AG04450 (cell line): ENCODE measurements around the gene ZNF286A. TPM values are rescaled to one million over a fixed set of nuclear protein-coding genes. Genes with fewer than 3 reads are reported as not detected.
"Not testable (repeated sequence)": the region's sequence is repeated elsewhere in the genome, so short reads cannot be mapped to it uniquely, and the experiment has no call there.

Experiments used
- CTCF ChIA-PET: fragments of 300-600, 350-600 bp; formaldehyde crosslinking; extraction: SDS; loops from one replicate; lab custom pipeline; 2022; ENCODE audit warnings: antibody characterized with exemption, inconsistent platforms; lab: Charles Lee
- POLR2A ChIA-PET: fragments of 350-600 bp; formaldehyde crosslinking; extraction: SDS; loops from one replicate; lab custom pipeline; 2021; ENCODE audit warnings: antibody characterized with exemption, inconsistent platforms; lab: Yijun Ruan, JAX
- DNase-seq: peaks from one replicate; pipeline ENCODE4 v3.0.0-alpha.2; 2011; ENCODE audit warnings: low read depth, low spot score
- H3K27ac ChIP-seq: one replicate; pipeline ENCODE4 v1.5.1; 2012; ENCODE audit warnings: low read depth, low read length, control low read depth
- H3K27me3 ChIP-seq: one replicate; pipeline ENCODE4 v1.6.0; 2012; ENCODE audit warnings: low read length; ENCODE audit not compliant: control insufficient read depth, insufficient read depth
- H3K4me3 ChIP-seq: 2 replicates; pipeline ENCODE4 v1.5.1; 2011; ENCODE audit warnings: mild to moderate bottlenecking, low read depth, low read length, control low read depth
- H3K9me3 ChIP-seq: 2 replicates; pipeline ENCODE4 v1.5.1; 2012; ENCODE audit warnings: low read length; ENCODE audit not compliant: control insufficient read depth, insufficient read depth
- CTCF ChIP-seq: IDR thresholded peaks from 2 replicates; pipeline ENCODE4 v1.5.1; 2011; ENCODE audit warnings: low read depth, low read length, control low read depth, inconsistent platforms
- polyA plus RNA-seq: library from polyadenylated mRNA; depleted of rRNA; stranded (reverse); fragments of >200 nt; gene quantifications from 2 replicates; pipeline ENCODE4 v1.2.3, GENCODE V29; 2011

Gene ZNF286A
- polyA plus RNA-seq, 1 experiment = 30.9 TPM

- Histone ChIP-seq H3K27ac (no peak overlapping the region), H3K9me3 (peaks cover 12% of the 10 kb centered on the region; the same call in 1 of the 2 replicates), H3K4me3 (no peak overlapping the region), H3K27me3 (peaks cover under 1% of the 10 kb centered on the region)
- POLR2A ChIA-PET = no interaction called here
- no peak for DNase-seq
- CTCF ChIA-PET = no interaction called here
- no peak for TF ChIP-seq CTCF
These were observed 38.5 kb downstream of the ZNF286A start for GRCh38 chr17:15738066-15738465.

- CTCF ChIA-PET, POLR2A ChIA-PET, H3K27ac ChIP-seq, DNase-seq, H3K27me3 ChIP-seq, H3K4me3 ChIP-seq: not testable (repeated sequence)
- peaks cover 12% of the 10 kb centered on the region; the same call in 1 of the 2 replicates for H3K9me3 ChIP-seq
These were observed 39.7 kb downstream of the ZNF286A start for GRCh38 chr17:15739259-15739658.

GRCh38 chr17:15740041-15740440 lies 40.5 kb downstream of the ZNF286A start:
- DNase-seq, H3K27ac ChIP-seq, CTCF ChIA-PET, H3K4me3 ChIP-seq, POLR2A ChIA-PET, H3K27me3 ChIP-seq: not testable (repeated sequence)
- peaks cover 12% of the 10 kb centered on the region; the same call in 1 of the 2 replicates for H3K9me3 ChIP-seq

- Histone ChIP-seq H3K27ac (no peak overlapping the region), H3K9me3 (peaks cover 12% of the 10 kb centered on the region; the same call in 1 of the 2 replicates), H3K4me3 (no peak overlapping the region), H3K27me3 (peaks cover 4% of the 10 kb centered on the region)
- TF ChIP-seq CTCF = no peak
- POLR2A ChIA-PET = no interaction called here
- DNase-seq = no peak
- CTCF ChIA-PET = no interaction called here
These were observed 41.1 kb downstream of the ZNF286A start for GRCh38 chr17:15740570-15741120.

- H3K27ac ChIP-seq = no peak overlapping the region
- H3K27me3 ChIP-seq = peaks cover 9% of the 10 kb centered on the region
- no peak for DNase-seq
- H3K9me3 ChIP-seq = peaks cover 12% of the 10 kb centered on the region
- H3K4me3 ChIP-seq = no peak overlapping the region
- CTCF ChIA-PET = no interaction called here
- TF ChIP-seq CTCF = no peak
- POLR2A ChIA-PET = no interaction called here
These were observed 42.1 kb downstream of the ZNF286A start for GRCh38 chr17:15741624-15742023.

GRCh38 chr17:15742051-15742795 lies 42.7 kb downstream of the ZNF286A start:
- no peak for TF ChIP-seq CTCF
- H3K9me3 ChIP-seq = peaks cover 16% of the 10 kb centered on the region
- POLR2A ChIA-PET = no interaction called here
- H3K4me3 ChIP-seq = no peak overlapping the region
- CTCF ChIA-PET = no interaction called here
- H3K27ac ChIP-seq = no peak overlapping the region
- H3K27me3 ChIP-seq = peaks cover 15% of the 10 kb centered on the region
- no peak for DNase-seq
